ENCODE results near the gene PLA1A.

DNA sequence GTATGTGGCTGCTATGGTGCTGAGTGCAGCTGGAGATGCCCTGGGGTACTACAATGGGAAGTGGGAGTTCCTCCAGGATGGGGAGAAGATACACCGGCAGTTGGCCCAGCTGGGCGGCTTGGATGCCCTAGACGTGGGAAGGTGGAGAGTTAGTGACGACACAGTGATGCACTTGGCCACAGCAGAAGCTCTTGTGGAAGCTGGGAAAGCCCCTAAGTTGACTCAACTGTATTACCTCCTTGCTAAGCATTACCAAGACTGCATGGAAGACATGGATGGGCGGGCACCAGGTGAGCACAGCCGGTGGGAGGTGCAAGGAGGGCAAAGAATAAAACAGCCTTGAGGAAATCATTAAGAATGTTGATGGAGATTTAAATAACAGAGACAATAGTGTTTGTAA is 15.5 kb upstream of the PLA1A start:
- TF ChIP-seq, protein P1, sequence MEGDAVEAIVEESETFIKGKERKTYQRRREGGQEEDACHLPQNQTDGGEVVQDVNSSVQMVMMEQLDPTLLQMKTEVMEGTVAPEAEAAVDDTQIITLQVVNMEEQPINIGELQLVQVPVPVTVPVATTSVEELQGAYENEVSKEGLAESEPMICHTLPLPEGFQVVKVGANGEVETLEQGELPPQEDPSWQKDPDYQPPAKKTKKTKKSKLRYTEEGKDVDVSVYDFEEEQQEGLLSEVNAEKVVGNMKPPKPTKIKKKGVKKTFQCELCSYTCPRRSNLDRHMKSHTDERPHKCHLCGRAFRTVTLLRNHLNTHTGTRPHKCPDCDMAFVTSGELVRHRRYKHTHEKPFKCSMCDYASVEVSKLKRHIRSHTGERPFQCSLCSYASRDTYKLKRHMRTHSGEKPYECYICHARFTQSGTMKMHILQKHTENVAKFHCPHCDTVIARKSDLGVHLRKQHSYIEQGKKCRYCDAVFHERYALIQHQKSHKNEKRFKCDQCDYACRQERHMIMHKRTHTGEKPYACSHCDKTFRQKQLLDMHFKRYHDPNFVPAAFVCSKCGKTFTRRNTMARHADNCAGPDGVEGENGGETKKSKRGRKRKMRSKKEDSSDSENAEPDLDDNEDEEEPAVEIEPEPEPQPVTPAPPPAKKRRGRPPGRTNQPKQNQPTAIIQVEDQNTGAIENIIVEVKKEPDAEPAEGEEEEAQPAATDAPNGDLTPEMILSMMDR (IDR thresholded peaks at IDR 0.05): no peak
- TF ChIP-seq POLR2A (IDR thresholded peaks at IDR 0.05): no peak
